Neural cell (in vitro differentiated cells): ENCODE data around the gene POLR2C. TPM values are rescaled to one million over a fixed set of nuclear protein-coding genes. Genes with fewer than 3 reads are reported as not detected.

ENCODE experiments used
- H2AFZ ChIP-seq: fragments of 200-600, 300-800 bp; sonication (generic), shearing (Covaris generic); 2 replicates; pipeline ENCODE4 v1.6.0; 2014; ENCODE audit warnings: low read depth, mild to moderate bottlenecking, antibody characterized with exemption, low read length, moderate library complexity
- H3F3A ChIP-seq: fragments of 200-600 bp; shearing (Covaris generic); 2 replicates; pipeline ENCODE4 v1.6.1; 2016; ENCODE audit warnings: mild to moderate bottlenecking, moderate library complexity, mixed read lengths, antibody characterized with exemption, low read length; ENCODE audit not compliant: insufficient read depth, poor library complexity, severe bottlenecking
- H3K27ac ChIP-seq: fragments of 200-600, 300-800 bp; sonication (generic), shearing (Covaris generic); 2 replicates; pipeline ENCODE4 v1.5.1; 2014; ENCODE audit warnings: mild to moderate bottlenecking, low read length, moderate library complexity
- H3K27me3 ChIP-seq: fragments of 300-800, 200-600 bp; sonication (generic), shearing (Covaris generic); 2 replicates; pipeline ENCODE4 v1.6.0; 2014; ENCODE audit warnings: mild to moderate bottlenecking, low read depth, low read length, moderate library complexity; ENCODE audit not compliant: insufficient read depth
- H3K36me3 ChIP-seq: fragments of 300-800, 200-600 bp; sonication (generic), shearing (Covaris generic); 2 replicates; pipeline ENCODE4 v1.5.1; 2014; ENCODE audit warnings: mild to moderate bottlenecking, antibody characterized with exemption, low read length, moderate library complexity; ENCODE audit not compliant: insufficient read depth
- H3K4me2 ChIP-seq: fragments of 300-800, 200-600 bp; sonication (generic), shearing (Covaris generic); 2 replicates; pipeline ENCODE4 v1.6.0; 2014; ENCODE audit warnings: mild to moderate bottlenecking, low read length
- H3K4me3 ChIP-seq: fragments of 300-800, 200-600 bp; sonication (generic), shearing (Covaris generic); 2 replicates; pipeline ENCODE4 v1.5.1; 2014; ENCODE audit warnings: mild to moderate bottlenecking, low read length, moderate library complexity
- H3K79me2 ChIP-seq: fragments of 200-600 bp; shearing (Covaris generic); replicated peaks from 2 replicates; pipeline ENCODE4 v1.6.0; 2014; ENCODE audit warnings: mild to moderate bottlenecking, low read length, moderate library complexity; ENCODE audit not compliant: insufficient read depth
- H3K9ac ChIP-seq: fragments of 300-800, 200-600 bp; sonication (generic), shearing (Covaris generic); 2 replicates; pipeline ENCODE4 v1.6.1; 2016; ENCODE audit warnings: mild to moderate bottlenecking, low read length, mixed read lengths
- H3K9me2 ChIP-seq: fragments of 200-600 bp; shearing (Covaris generic); 2 replicates; pipeline ENCODE4 v1.6.1; 2016; ENCODE audit warnings: mild to moderate bottlenecking, low read length, mixed read lengths; ENCODE audit not compliant: insufficient read depth
- H3K9me3 ChIP-seq: fragments of 200-600, 300-800 bp; sonication (generic), shearing (Covaris generic); 2 replicates; pipeline ENCODE4 v1.6.1; 2016; ENCODE audit warnings: mild to moderate bottlenecking, mixed run types, low read length, moderate library complexity, mixed read lengths
- H4K20me1 ChIP-seq: fragments of 200-600 bp; shearing (Covaris generic); 2 replicates; pipeline ENCODE4 v1.6.1; 2016; ENCODE audit warnings: mild to moderate bottlenecking, mixed run types; ENCODE audit not compliant: insufficient read depth
- EP300 ChIP-seq: fragments of 450-650 bp; conservative IDR thresholded peaks from 2 replicates; pipeline ENCODE4 v1.6.1; 2014; ENCODE audit warnings: antibody characterized with exemption, mild to moderate bottlenecking, moderate library complexity; ENCODE audit not compliant: poor library complexity, severe bottlenecking
- EZH2 ChIP-seq: fragments of 200-600, 300-800 bp; shearing (Covaris generic), sonication (generic); IDR thresholded peaks from 2 replicates; pipeline ENCODE4 v1.6.1; 2014; ENCODE audit warnings: antibody characterized with exemption, low read length, borderline replicate concordance, mild to moderate bottlenecking; ENCODE audit not compliant: insufficient read depth, poor library complexity, severe bottlenecking
- MXI1 ChIP-seq: fragments of 450-650 bp; conservative IDR thresholded peaks from 2 replicates; pipeline ENCODE4 v1.6.1; 2014; ENCODE audit warnings: antibody characterized with exemption, mild to moderate bottlenecking; ENCODE audit not compliant: poor library complexity, severe bottlenecking
- POLR2AphosphoS5 ChIP-seq: IDR thresholded peaks from 2 replicates; pipeline ENCODE4 v1.6.1; 2012
- RAD21 ChIP-seq: fragments of 450-650 bp; conservative IDR thresholded peaks from 2 replicates; pipeline ENCODE4 v1.6.1; 2014; ENCODE audit warnings: antibody characterized with exemption, mild to moderate bottlenecking, moderate library complexity
- SMC3 ChIP-seq: fragments of 450-650 bp; conservative IDR thresholded peaks from 2 replicates; pipeline ENCODE4 v1.6.1; 2014; ENCODE audit warnings: antibody characterized with exemption, mild to moderate bottlenecking, moderate library complexity; ENCODE audit not compliant: poor library complexity
- TAF1 ChIP-seq: IDR thresholded peaks from 2 replicates; pipeline ENCODE4 v1.6.1; 2012; ENCODE audit warnings: low read depth
- polyA plus RNA-seq: library from polyadenylated mRNA; depleted of rRNA; stranded (reverse); fragments of >200 nt; gene quantifications from 2 replicates; pipeline ENCODE4 v1.2.3, GENCODE V29; 2014
- TF ChIP-seq, protein P1 (sequence below): fragments of 450-650 bp; IDR thresholded peaks from 2 replicates; pipeline ENCODE4 v1.5.1; 2014; ENCODE audit warnings: antibody characterized with exemption, mild to moderate bottlenecking, moderate library complexity; ENCODE audit not compliant: poor library complexity, severe bottlenecking
- TF ChIP-seq, protein P2 (sequence below): IDR thresholded peaks from 2 replicates; pipeline ENCODE4 v1.6.1; 2012; ENCODE audit warnings: borderline replicate concordance

The POLR2C gene
- polyA plus RNA-seq, 1 donor from 2014 or later = 109 TPM

DNA sequence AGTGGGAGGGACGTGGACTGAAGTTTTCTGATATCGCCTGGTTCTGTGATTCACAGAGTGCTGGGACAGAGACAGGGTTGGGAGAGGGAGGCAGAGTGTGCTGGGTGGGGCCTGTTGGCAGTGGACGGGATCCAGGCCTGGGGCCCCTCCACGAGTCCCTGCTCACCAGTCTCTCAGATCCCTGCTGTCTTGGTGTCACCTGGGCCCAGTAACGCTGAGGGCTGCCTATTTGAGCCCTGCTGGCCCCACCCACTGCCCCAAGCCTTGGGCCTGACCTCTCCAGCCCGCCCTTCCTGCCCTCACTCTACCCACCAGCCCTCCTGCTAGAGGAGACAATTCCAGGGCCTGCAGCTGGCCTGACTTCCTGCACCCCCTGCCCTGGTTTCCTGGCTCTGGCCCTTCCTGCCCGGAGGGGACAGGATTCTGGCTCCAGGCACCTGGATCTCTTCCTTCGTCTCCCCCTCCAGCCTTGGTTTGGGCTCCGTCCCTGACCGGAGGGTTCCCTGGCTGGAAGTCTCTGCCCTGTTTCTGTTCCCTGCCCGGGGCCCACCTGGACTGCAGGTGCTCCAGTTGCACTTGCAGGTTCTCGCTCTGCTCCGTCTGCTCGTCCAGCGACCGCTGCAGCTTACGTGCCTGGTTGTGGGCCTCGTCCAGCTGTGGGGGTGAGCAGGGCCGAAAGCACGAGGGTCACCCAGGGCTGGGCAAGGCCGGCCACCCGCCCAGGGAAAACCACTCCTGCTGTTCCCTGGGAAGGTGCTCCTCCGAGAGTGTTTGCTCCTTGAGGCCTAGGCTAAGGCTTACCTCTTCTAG lies 52.5 kb downstream of the POLR2C start:
- H3K27me3 ChIP-seq = no peaks in the 10 kb centered on the region
- no peaks in the 10 kb centered on the region for H3F3A ChIP-seq
- no peak overlapping the region for H2AFZ ChIP-seq
- H3K9ac ChIP-seq = no peak overlapping the region
- no peak overlapping the region for H3K4me2 ChIP-seq
- no peaks in the 10 kb centered on the region for H3K36me3 ChIP-seq
- no peak overlapping the region for H3K4me3 ChIP-seq
- TF ChIP-seq, protein P1, sequence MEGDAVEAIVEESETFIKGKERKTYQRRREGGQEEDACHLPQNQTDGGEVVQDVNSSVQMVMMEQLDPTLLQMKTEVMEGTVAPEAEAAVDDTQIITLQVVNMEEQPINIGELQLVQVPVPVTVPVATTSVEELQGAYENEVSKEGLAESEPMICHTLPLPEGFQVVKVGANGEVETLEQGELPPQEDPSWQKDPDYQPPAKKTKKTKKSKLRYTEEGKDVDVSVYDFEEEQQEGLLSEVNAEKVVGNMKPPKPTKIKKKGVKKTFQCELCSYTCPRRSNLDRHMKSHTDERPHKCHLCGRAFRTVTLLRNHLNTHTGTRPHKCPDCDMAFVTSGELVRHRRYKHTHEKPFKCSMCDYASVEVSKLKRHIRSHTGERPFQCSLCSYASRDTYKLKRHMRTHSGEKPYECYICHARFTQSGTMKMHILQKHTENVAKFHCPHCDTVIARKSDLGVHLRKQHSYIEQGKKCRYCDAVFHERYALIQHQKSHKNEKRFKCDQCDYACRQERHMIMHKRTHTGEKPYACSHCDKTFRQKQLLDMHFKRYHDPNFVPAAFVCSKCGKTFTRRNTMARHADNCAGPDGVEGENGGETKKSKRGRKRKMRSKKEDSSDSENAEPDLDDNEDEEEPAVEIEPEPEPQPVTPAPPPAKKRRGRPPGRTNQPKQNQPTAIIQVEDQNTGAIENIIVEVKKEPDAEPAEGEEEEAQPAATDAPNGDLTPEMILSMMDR = no peak
- TF ChIP-seq RAD21 = no peak
- no peaks in the 10 kb centered on the region for H3K79me2 ChIP-seq
- no peaks in the 10 kb centered on the region for H3K9me2 ChIP-seq
- H4K20me1 ChIP-seq = no peaks in the 10 kb centered on the region
- H3K27ac ChIP-seq = no peak overlapping the region
- no peaks in the 10 kb centered on the region for H3K9me3 ChIP-seq

- Histone ChIP-seq H3K9me2 (no peaks in the 10 kb centered on the region), H3K9me3 (no peaks in the 10 kb centered on the region), H3K36me3 (no peaks in the 10 kb centered on the region), H3K27me3 (no peaks in the 10 kb centered on the region), H3K4me2 (no peak overlapping the region), H2AFZ (no peak overlapping the region), H3K9ac (no peak overlapping the region), H4K20me1 (no peaks in the 10 kb centered on the region), H3K79me2 (no peaks in the 10 kb centered on the region), H3K27ac (no peak overlapping the region), H3F3A (no peaks in the 10 kb centered on the region), H3K4me3 (no peak overlapping the region)
- TF ChIP-seq SMC3 = no peak
- no peak for TF ChIP-seq EZH2
- TF ChIP-seq MXI1 = no peak
- TF ChIP-seq, protein P1 = no peak
- TF ChIP-seq, protein P2, sequence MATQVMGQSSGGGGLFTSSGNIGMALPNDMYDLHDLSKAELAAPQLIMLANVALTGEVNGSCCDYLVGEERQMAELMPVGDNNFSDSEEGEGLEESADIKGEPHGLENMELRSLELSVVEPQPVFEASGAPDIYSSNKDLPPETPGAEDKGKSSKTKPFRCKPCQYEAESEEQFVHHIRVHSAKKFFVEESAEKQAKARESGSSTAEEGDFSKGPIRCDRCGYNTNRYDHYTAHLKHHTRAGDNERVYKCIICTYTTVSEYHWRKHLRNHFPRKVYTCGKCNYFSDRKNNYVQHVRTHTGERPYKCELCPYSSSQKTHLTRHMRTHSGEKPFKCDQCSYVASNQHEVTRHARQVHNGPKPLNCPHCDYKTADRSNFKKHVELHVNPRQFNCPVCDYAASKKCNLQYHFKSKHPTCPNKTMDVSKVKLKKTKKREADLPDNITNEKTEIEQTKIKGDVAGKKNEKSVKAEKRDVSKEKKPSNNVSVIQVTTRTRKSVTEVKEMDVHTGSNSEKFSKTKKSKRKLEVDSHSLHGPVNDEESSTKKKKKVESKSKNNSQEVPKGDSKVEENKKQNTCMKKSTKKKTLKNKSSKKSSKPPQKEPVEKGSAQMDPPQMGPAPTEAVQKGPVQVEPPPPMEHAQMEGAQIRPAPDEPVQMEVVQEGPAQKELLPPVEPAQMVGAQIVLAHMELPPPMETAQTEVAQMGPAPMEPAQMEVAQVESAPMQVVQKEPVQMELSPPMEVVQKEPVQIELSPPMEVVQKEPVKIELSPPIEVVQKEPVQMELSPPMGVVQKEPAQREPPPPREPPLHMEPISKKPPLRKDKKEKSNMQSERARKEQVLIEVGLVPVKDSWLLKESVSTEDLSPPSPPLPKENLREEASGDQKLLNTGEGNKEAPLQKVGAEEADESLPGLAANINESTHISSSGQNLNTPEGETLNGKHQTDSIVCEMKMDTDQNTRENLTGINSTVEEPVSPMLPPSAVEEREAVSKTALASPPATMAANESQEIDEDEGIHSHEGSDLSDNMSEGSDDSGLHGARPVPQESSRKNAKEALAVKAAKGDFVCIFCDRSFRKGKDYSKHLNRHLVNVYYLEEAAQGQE = no peak
- no peak for TF ChIP-seq TAF1
- TF ChIP-seq RAD21 = no peak
- TF ChIP-seq EP300 = no peak
- TF ChIP-seq POLR2AphosphoS5 = no peak
Observed at GRCh38 chr16:57516176-57516725, 53.8 kb downstream of the POLR2C start.
